Stimulated activated CD4-positive, alpha-beta T cell treated with anti-CD3 and anti-CD28 coated beads, Interleukin-12 subunit alpha, Interleukin-12 subunit beta, amount 100 ng/mL, for 24 hours (primary cell): ENCODE measurements around the gene SYNJ2.

ENCODE experiments used
- DNase-seq, 2 experiments: peaks; one replicate each; pipeline ENCODE4 v3.0.0-alpha.2; 2020; ENCODE audit warnings: low read depth in 2 of 2

Gene SYNJ2

DNA sequence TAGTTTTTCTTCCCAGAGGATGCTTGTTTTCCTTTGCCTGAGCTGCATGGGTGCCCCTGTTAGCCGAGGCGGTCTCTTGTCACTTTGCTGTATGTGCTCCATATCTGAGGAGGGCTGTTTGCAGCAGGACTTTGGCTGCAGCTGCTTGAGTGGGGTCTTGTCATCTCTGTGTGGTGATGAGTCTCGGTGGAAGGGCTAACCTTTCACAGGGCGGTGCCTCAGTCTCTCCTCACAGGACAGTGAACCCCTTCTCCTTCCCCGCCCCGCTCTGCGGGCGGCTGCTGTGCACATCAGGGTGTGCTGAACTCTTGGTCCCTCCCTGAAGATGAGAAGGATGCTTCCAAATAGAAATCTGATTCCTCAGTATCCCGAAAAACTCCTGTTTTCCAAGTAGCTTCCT is 75.1 kb downstream of the SYNJ2 start:
- no peak for DNase-seq

- peak; percentile 15 to 49 for DNase-seq
Observed at GRCh38 chr6:158057213-158057987, 75.7 kb downstream of the SYNJ2 start.

GRCh38 chr6:158058171-158058651 is 76.5 kb downstream of the SYNJ2 start:
- DNase-seq: no peak

DNA sequence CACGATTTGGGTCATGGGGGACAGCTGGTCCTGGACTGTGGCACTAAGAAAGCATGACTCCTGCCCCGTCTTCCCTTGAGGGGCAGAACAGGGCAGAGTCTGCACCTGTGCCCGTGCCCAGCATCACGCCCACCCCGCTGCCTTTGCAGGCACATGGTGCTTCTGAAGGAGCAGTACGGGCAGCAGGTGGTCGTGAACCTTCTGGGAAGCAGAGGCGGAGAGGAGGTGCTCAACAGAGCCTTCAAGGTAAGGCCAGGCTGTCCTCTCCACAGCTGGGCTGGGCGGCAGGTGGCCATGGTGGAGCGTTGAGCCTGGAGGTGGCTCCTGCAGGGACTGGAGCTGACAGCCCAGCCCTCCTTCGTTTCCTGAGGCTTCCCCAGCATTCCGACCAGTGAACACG is 77.4 kb downstream of the SYNJ2 start:
- no peak for DNase-seq

DNA sequence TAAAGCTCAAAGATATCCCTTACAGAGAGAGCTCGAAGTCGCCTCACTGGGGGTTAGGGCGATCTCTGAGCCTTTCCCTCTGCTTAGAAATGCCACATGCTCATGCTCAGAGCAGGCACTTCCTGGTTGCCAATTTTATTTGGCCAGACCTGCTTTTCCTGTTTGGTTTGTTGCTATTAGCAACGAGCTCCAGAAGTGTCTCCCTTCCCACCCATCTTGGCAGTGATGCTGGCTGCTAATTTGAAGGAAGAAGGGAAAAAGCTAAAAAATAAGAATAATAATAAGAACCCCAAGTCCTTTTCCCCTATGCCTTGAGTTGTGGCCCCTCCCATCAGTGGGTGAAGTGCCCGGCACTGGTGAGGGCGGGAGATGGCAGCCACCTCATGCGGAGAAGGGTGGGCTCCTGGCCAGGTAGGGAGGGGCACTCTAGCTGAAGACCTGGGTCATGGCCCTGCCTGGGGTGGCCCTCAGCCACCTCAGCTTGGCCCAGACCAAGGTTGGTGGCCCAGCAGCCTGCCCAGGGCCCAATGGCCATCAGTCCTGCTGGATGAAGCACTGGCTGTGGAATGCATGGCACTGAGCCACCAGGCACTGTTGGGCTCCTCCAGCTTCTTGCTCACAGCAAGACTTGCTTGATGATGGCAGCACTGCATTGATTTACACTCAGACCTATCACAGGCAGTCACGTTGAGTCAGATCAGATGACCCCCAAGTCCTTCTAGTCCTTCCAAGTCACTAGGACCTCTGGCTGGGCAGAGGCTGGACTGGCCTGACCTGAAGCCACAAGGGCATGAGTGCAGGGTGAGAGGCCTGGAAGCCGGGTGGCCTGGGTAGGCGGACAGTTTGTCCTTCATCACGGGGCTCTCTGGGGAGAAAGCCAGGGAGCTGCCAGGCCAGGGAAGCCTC is 79.0 kb downstream of the SYNJ2 start:
- DNase-seq: no peak

DNA sequence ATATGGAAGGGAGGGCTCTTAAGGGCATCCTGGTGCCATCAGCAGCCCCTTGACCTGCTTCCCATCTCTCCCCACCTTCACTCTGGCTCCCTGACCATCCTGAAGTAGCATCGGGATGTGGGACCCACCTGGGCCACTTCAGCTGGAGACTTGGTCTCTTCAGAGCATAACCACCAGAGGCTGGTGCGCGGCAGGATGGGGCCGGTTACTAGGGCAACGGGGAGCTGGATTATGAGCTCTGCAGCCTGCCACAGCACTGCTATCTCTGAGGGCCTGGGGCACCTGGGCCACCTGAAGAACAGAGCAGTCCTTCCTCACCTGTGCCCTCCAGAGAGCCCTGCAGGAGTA is 79.7 kb downstream of the SYNJ2 start:
- no peak for DNase-seq

DNA sequence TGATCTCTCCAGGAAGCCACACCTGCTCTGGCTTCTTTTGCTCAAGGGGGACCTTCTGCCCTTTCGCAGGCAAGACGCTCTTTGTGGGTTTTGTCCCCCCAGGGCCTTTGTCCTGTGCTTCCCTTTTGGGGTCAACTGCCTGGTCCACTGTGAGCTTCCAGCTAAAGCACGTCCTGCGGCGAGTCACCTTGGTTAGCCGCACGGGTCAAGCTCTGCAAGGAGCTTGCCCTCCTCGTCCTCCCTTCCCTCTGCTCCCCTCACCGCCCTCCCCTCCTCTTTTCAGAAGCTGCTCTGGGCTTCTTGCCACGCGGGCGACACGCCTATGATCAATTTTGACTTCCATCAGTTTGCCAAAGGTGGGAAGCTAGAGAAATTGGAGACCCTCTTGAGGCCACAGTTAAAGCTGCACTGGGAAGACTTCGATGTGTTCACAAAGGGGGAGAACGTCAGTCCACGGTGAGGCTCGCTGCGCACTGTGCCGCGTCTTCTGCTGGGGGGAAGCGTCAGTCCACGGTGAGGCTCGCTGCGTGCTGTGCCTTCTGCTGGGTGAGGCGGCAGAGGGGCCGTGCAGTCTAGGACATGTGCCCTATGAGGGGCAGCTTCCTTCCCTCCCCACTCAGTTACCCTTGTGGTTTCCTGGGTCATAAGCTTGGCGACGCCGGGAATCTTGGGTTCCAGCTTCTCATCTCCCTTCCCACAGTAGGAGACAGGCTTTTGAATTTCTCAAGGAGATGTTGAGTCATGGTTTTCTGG is 80.2 kb downstream of the SYNJ2 start:
- DNase-seq: no peak

- no peak for DNase-seq
Observed at GRCh38 chr6:158063736-158064135, 82.1 kb downstream of the SYNJ2 start.

DNA sequence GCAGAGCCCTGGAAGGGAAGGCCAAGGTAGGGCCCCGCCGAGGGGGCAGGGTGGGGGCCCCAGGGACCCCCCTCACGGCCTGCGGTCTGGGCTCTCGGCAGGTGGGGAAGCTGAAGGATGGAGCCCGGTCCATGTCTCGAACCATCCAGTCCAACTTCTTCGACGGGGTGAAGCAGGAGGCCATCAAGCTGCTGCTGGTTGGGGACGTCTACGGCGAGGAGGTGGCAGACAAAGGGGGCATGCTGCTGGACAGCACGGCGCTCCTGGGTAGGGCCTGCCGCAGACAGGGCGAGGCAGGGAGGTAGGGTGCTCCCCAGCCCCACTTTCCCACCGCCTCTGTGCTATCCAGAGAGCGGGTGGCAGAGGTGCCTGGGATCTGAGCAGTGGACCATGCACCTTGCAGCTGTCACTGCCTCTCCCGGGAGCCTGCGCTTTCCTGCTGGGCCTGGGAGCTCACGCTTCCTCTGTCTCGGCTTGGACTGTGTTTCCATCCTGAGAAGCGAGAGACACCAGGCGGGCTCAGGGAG is 83.1 kb downstream of the SYNJ2 start:
- no peak for DNase-seq

DNA sequence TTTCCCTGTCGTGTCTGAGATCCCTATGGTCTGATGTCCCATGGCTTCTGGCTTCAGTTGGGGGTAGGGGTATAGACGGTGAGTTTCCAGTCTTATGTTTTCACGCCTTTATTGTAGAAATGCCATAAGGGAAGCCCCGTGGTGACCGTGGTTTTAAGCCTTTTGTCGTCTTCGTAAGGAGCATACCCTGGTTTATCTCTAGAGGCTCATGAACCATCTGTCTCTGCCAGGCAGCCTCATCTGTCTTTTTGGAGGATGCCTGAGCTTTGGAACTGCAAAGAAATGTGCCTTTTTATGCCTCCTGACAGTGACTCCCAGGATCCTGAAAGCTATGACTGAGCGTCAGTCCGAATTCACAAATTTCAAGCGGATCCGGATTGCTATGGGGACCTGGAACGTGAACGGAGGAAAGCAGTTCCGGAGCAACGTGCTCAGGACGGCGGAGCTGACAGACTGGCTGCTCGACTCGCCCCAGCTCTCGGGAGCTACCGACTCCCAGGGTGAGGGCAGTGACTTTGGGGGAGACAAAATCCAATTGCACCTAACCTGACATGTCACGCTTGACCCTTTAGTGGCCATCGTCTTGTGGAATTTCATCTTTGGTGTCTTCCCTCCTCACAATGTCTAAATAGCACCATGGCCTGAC is 84.6 kb downstream of the SYNJ2 start:
- DNase-seq: no peak

DNA sequence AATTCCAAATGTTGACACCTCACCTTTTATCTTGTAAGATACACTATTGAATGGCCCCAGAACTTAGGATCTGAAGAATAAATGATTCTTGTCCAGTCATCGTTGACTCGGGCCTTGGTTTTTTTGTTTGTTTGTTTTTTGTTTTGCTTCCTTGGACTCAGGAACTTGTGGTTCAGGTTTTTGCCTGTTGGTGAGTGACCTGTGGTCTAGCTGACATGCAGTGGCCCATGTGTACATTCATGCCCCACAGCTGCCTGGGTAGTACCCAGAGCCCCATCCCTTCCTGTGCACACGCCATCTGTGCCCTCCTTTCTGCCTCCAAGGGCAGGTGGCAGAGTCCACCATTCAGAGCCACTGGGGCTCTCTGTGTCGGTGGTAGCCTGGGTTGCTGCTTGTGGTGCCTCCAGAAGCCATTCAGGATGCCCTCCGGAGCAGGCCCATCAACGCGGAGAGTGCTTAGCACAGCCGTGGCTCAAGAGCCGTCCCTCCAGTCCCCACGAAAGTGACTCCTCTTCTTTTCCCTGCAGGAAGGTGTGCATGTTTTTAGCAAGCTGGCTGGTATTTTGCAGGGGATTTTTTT is 85.9 kb downstream of the SYNJ2 start:
- no peak for DNase-seq

GRCh38 chr6:158068156-158068892 is 86.7 kb downstream of the SYNJ2 start:
- DNase-seq: no peak

GRCh38 chr6:158068893-158069799 is 87.5 kb downstream of the SYNJ2 start:
- peak in 1 of 2 experiments; percentile 27 for DNase-seq

DNA sequence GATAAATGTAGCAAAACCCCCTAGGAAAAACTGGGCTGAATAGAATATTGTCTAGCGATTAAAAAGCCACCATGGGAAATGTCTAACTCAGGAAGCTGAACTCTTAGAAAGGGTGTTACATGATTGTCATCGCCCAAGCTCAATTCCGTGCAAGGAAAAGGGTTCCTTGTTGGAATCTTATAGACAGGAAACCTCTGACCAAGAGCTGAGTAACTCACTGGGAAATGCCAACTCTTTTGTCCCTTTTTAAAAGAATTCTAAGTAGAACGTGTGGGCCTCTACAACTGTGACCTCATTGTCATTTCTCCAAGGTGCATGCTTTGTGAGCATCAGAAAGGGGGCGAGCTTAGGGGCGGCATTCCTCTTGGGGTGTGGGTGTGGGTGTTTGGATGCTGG is 88.1 kb downstream of the SYNJ2 start:
- DNase-seq: no peak

GRCh38 chr6:158070513-158070912 is 88.8 kb downstream of the SYNJ2 start:
- DNase-seq: no peak

GRCh38 chr6:158071121-158072082 is 89.7 kb downstream of the SYNJ2 start:
- no peak for DNase-seq

DNA sequence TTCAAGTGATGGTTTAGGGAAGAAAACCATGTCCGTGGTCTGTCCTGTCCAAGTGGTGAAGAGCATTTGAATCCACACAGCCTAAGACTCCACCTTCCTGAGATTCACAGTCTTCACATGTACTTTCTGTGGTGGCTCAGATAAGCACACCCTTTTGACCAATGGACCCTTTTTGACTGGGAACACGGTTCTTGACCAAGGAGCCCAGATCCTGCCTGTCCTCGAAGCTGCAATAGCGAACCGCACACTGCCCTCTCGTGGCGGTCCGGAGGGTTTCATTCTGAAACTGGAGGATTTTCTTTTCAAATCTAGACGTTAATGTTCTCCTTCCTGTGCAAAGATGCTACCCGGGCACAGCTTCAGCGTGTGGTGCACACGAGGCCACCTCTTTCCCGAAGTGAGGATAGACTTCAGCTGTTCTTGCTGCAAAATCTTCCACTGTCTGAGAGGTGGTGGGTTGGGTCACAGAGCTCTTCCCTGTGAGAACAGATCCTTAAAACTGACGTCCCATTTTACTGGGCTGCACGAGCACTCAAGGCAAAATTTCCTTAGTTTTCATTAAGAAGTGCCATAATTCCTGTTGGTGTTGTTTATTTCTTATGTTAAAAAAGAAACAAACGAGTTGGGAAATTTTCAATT is 90.5 kb downstream of the SYNJ2 start:
- DNase-seq: peak; percentile 51 to 60

DNA sequence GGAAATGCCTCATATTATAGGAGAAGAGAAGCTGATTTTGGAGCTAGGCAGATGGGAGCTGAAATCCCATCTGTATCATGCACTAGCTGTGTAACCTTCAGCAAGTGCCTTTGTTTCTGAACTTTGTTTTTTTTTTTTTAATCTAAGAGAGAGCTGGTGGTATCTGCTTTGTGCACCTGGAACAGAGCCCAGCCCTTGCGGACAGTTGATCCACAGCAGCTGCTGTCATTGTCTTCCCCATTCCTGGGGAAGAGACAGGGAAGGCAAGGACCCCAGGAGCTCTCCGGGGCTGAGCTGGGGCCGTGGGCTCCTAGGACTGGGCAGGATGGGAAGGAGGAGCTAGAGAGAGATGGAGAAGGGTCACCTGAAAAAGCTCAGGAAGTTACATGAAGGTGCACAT is 92.1 kb downstream of the SYNJ2 start:
- no peak for DNase-seq
